Loucy (cell line): ENCODE results near the gene HCN1.

Source experiments
- H2AFZ ChIP-seq: fragments of 200-600 bp; sonication (generic); 2 replicates; pipeline ENCODE4 v1.6.0; 2016; ENCODE audit warnings: antibody characterized with exemption, mild to moderate bottlenecking, low read length, moderate library complexity
- H3F3A ChIP-seq: fragments of 200-600 bp; 2 replicates; pipeline ENCODE4 v1.6.0; 2016; ENCODE audit warnings: antibody characterized with exemption, low read depth, mild to moderate bottlenecking
- H3K27me3 ChIP-seq: fragments of 200-600 bp; sonication (generic); 2 replicates; pipeline ENCODE4 v1.6.1; 2014; ENCODE audit warnings: low read length, mild to moderate bottlenecking; ENCODE audit not compliant: insufficient read depth, poor library complexity, severe bottlenecking
- H3K36me3 ChIP-seq: fragments of 200-600 bp; sonication (generic); 2 replicates; pipeline ENCODE4 v1.6.1; 2016; ENCODE audit warnings: low read length; ENCODE audit not compliant: insufficient read depth
- H3K4me1 ChIP-seq: fragments of 200-600 bp; sonication (generic); 2 replicates; pipeline ENCODE4 v1.5.1; 2014; ENCODE audit warnings: low read length, mild to moderate bottlenecking; ENCODE audit not compliant: insufficient read depth, poor library complexity, severe bottlenecking
- H3K4me2 ChIP-seq: fragments of 200-600 bp; sonication (generic); 2 replicates; pipeline ENCODE4 v1.6.0; 2014; ENCODE audit warnings: antibody characterized with exemption, low read length, low read depth, mild to moderate bottlenecking; ENCODE audit not compliant: poor library complexity, severe bottlenecking
- H3K4me3 ChIP-seq: fragments of 200-600 bp; sonication (generic); 2 replicates; pipeline ENCODE4 v1.5.1; 2014; ENCODE audit warnings: low read length, mild to moderate bottlenecking, mixed read lengths; ENCODE audit not compliant: poor library complexity, severe bottlenecking
- H3K79me2 ChIP-seq: fragments of 200-600 bp; sonication (generic); 2 replicates; pipeline ENCODE4 v1.6.1; 2014; ENCODE audit warnings: low read length; ENCODE audit not compliant: insufficient read depth
- H3K9ac ChIP-seq: fragments of 200-600 bp; sonication (generic); 2 replicates; pipeline ENCODE4 v1.6.0; 2014; ENCODE audit warnings: mild to moderate bottlenecking, low read depth, low read length, moderate library complexity; ENCODE audit not compliant: poor library complexity, severe bottlenecking
- H3K9me2 ChIP-seq: fragments of 200-600 bp; sonication (generic); replicated peaks from 2 replicates; pipeline ENCODE4 v1.6.1; 2016; ENCODE audit warnings: low read depth, low read length, mixed read lengths
- H3K9me3 ChIP-seq: fragments of 200-600 bp; sonication (generic); 2 replicates; pipeline ENCODE4 v1.6.1; 2014; ENCODE audit warnings: mild to moderate bottlenecking, antibody characterized with exemption, low read length, low read depth; ENCODE audit not compliant: insufficient read depth
- H4K20me1 ChIP-seq: fragments of 200-600 bp; sonication (generic); 2 replicates; pipeline ENCODE4 v1.6.0; 2014; ENCODE audit warnings: antibody characterized with exemption, low read length, mild to moderate bottlenecking; ENCODE audit not compliant: insufficient read depth, poor library complexity, severe bottlenecking
- EZH2phosphoT487 ChIP-seq: fragments of 200-600 bp; IDR thresholded peaks from 2 replicates; pipeline ENCODE4 v1.6.1; 2018; ENCODE audit warnings: antibody characterized with exemption, mild to moderate bottlenecking, moderate library complexity, borderline replicate concordance
- TF ChIP-seq, protein P1 (sequence below): fragments of 200-600 bp; sonication (generic); conservative IDR thresholded peaks from 2 replicates; pipeline ENCODE4 v1.5.1; 2014; ENCODE audit warnings: mild to moderate bottlenecking, antibody characterized with exemption, low read length

Gene HCN1

DNA sequence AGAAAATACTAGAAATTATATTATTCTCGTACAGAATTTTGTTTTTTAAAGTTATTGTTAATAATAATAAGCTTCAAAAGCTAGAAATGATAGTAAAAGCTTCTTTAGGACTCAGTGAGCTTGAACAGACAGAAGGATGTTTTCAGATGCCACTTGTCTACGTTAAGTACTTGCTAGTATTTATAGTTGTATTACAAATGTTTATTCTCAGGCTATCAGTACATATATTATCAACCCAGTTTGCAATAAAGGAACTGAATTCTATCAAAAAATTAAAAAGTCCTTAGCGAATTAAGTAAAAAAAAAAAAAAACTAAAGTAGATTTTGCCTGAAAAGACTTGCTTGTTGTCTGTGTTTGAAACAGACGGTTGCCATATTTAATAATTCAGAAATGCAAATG is 23.9 kb downstream of the HCN1 start:
- Histone ChIP-seq H3K9ac (no peak overlapping the region), H3K4me1 (no peaks in the 10 kb centered on the region), H2AFZ (no peak overlapping the region), H3K79me2 (no peaks in the 10 kb centered on the region), H3K4me3 (no peak overlapping the region), H3K9me2 (no peaks in the 10 kb centered on the region), H3K9me3 (no peaks in the 10 kb centered on the region), H3F3A (no peaks in the 10 kb centered on the region), H3K36me3 (no peaks in the 10 kb centered on the region), H3K27me3 (no peaks in the 10 kb centered on the region), H3K4me2 (no peak overlapping the region), H4K20me1 (no peaks in the 10 kb centered on the region)
- TF ChIP-seq EZH2phosphoT487: no peak
- TF ChIP-seq, protein P1, sequence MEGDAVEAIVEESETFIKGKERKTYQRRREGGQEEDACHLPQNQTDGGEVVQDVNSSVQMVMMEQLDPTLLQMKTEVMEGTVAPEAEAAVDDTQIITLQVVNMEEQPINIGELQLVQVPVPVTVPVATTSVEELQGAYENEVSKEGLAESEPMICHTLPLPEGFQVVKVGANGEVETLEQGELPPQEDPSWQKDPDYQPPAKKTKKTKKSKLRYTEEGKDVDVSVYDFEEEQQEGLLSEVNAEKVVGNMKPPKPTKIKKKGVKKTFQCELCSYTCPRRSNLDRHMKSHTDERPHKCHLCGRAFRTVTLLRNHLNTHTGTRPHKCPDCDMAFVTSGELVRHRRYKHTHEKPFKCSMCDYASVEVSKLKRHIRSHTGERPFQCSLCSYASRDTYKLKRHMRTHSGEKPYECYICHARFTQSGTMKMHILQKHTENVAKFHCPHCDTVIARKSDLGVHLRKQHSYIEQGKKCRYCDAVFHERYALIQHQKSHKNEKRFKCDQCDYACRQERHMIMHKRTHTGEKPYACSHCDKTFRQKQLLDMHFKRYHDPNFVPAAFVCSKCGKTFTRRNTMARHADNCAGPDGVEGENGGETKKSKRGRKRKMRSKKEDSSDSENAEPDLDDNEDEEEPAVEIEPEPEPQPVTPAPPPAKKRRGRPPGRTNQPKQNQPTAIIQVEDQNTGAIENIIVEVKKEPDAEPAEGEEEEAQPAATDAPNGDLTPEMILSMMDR: no peak

DNA sequence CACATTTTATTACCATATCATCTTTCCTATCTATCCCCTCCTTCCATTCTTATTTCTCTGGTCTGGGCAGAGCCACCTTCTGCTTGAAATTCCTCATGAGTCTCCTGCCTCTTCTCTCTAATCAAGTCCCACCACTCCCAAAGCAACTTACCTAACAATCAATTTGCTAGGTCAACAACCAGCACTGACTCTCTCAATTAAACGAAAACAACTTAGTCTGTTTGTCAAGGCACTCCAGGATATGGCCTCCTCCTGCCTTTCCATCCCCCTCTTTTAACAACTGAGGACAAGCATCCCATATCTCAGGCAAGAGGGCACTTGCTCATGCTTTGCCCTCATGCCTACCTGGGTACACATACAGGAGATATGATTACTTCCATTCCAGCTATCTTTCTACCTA is 47.4 kb downstream of the HCN1 start:
- no peak overlapping the region for H3K4me3 ChIP-seq
- H3K9me2 ChIP-seq: no peaks in the 10 kb centered on the region
- no peaks in the 10 kb centered on the region for H3K79me2 ChIP-seq
- H3K9ac ChIP-seq: no peak overlapping the region
- no peak for TF ChIP-seq EZH2phosphoT487
- no peaks in the 10 kb centered on the region for H3K36me3 ChIP-seq
- no peaks in the 10 kb centered on the region for H3K27me3 ChIP-seq
- H3K4me2 ChIP-seq: no peak overlapping the region
- no peaks in the 10 kb centered on the region; the same call in 1 of the 2 replicates for H3K9me3 ChIP-seq
- no peaks in the 10 kb centered on the region for H3F3A ChIP-seq
- no peak overlapping the region for H2AFZ ChIP-seq
- H3K4me1 ChIP-seq: no peaks in the 10 kb centered on the region
- H4K20me1 ChIP-seq: no peaks in the 10 kb centered on the region

GRCh38 chr5:45643056-45643455 is 53.1 kb downstream of the HCN1 start:
- H3K27me3 ChIP-seq: no peaks in the 10 kb centered on the region
- H3K9me3 ChIP-seq: no peaks in the 10 kb centered on the region
- H3F3A ChIP-seq: no peaks in the 10 kb centered on the region
- no peak overlapping the region for H2AFZ ChIP-seq
- TF ChIP-seq EZH2phosphoT487: no peak
- TF ChIP-seq, protein P1: no peak
- H3K79me2 ChIP-seq: no peaks in the 10 kb centered on the region
- H3K9me2 ChIP-seq: no peaks in the 10 kb centered on the region
- H3K4me1 ChIP-seq: no peaks in the 10 kb centered on the region
- H4K20me1 ChIP-seq: no peaks in the 10 kb centered on the region
- H3K4me3 ChIP-seq: no peak overlapping the region
- no peak overlapping the region for H3K4me2 ChIP-seq
- no peak overlapping the region for H3K9ac ChIP-seq
- no peaks in the 10 kb centered on the region for H3K36me3 ChIP-seq

DNA sequence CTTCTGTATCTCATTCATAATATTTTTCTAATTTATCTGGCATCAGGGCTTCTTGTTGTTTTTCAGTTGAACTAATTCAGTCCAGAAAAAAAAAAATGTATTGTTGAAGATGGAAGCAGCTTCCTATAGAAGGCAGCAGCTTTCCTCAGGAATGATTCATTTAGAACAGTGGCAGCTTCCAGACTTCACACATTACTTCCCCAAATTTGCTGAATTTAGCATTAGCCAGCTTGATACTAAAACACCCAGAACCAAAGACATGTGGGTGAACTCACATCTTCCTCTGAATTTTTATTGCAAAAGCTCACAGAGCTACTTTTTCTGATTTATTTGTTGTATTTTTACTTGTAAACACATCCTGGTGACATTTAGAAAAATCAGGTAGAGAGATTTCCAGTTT is 53.8 kb downstream of the HCN1 start:
- Histone ChIP-seq H3K9ac (no peak overlapping the region), H3K79me2 (no peaks in the 10 kb centered on the region), H3K4me2 (no peak overlapping the region), H3K36me3 (no peaks in the 10 kb centered on the region), H3K9me3 (no peaks in the 10 kb centered on the region), H3K9me2 (no peaks in the 10 kb centered on the region), H2AFZ (no peak overlapping the region), H4K20me1 (no peaks in the 10 kb centered on the region), H3K27me3 (no peaks in the 10 kb centered on the region), H3K4me1 (no peaks in the 10 kb centered on the region), H3F3A (no peaks in the 10 kb centered on the region), H3K4me3 (no peak overlapping the region)
- no peak for TF ChIP-seq EZH2phosphoT487
- TF ChIP-seq, protein P1: no peak
